ENCODE results near the gene SPIN3. TPM values are rescaled to one million over a fixed set of nuclear protein-coding genes. Genes with fewer than 3 reads are reported as not detected.
"Not testable (repeated sequence)": the region's sequence is repeated elsewhere in the genome, so short reads cannot be mapped to it uniquely, and the experiment has no call there.

SPIN3 gene
- total RNA-seq, 2 experiments from 2014 or later: 6.5 to 7.3 TPM

GRCh38 chrX:56946201-56946600 lies 49.1 kb downstream of the SPIN3 start:
- CTCF ChIA-PET; DNase-seq; H3K4me3 Mint-ChIP-seq; H3K27ac Mint-ChIP-seq; H3K27me3 Mint-ChIP-seq; H3K4me1 Mint-ChIP-seq; H3K9me3 Mint-ChIP-seq; H3K36me3 Mint-ChIP-seq (ENCODE audit: low read depth); POLR2A ChIA-PET: not testable (repeated sequence)

DNA sequence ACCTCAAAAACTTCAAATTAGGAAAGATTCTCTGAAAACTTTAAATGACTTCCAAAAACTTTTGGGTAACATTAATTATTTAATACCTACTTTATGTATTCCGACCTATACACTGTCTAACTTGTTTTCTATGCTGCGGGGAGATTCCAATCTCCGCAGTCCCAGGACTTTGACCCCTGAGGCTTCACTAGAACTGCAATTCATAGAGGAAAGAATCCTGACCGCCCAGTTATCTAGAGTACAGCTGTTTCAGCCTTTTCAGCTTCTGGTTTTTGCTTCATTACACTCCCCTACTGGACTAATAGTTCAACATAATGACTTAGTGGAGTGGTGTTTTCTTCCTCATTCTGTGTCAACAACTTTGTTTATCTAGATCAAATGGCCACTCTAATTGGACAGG lies 50.1 kb downstream of the SPIN3 start:
- H3K4me3 Mint-ChIP-seq; H3K27ac Mint-ChIP-seq; H3K4me1 Mint-ChIP-seq; H3K9me3 Mint-ChIP-seq; CTCF ChIA-PET; POLR2A ChIA-PET; H3K36me3 Mint-ChIP-seq (ENCODE audit: low read depth); DNase-seq; H3K27me3 Mint-ChIP-seq: not testable (repeated sequence)

GRCh38 chrX:56943264-56943663 lies 52.1 kb downstream of the SPIN3 start:
- Mint-ChIP-seq H3K27ac (no peak overlapping the region), H3K4me3 (no peak overlapping the region), H3K9me3 (peaks cover 2% of the 10 kb centered on the region), H3K36me3 (ENCODE audit: low read depth) (no peaks in the 10 kb centered on the region), H3K4me1 (no peaks in the 10 kb centered on the region), H3K27me3 (no peaks in the 10 kb centered on the region)
- ChIA-PET POLR2A (no interaction called here), CTCF (no interaction called here)
- DNase-seq: no peak

Other genes starting within 250 kb of the SPIN3 start
- 10 to 100 TPM; 11.7 to 12.1 TPM for gene SPIN2B, start 126.0 kb upstream of the SPIN3 start, total RNA-seq
- gene SPIN2A, start 141.9 kb upstream of the SPIN3 start, total RNA-seq: under 1 TPM; 0.81 to 0.85 TPM

Measured in activated CD4-positive, alpha-beta memory T cell treated with anti-CD3 and anti-CD28 coated beads, Interleukin-2, amount 10 ng/mL, durations not matched to agents 7 days and 5 days (primary cell).